ENCODE results near the gene PATE2. TPM values are rescaled to one million over a fixed set of nuclear protein-coding genes. Genes with fewer than 3 reads are reported as not detected.

PATE2 gene
- total RNA-seq, 1 donor from 2014 or later: not detected

- intact Hi-C loops (cut with DNase I): no loop called here
- DNase-seq (ENCODE audit: missing footprints) (no peak), ATAC-seq (no peak)
Observed at GRCh38 chr11:125740617-125741016, 38.0 kb downstream of the PATE2 start.

GRCh38 chr11:125728969-125729368 lies 49.7 kb downstream of the PATE2 start:
- ATAC-seq (no peak), DNase-seq (ENCODE audit: missing footprints) (no peak)
- intact Hi-C loops (cut with DNase I): no loop called here

Other genes with a start within 250 kb of the PATE2 start
- gene EI24, start 209.4 kb downstream of the PATE2 start, total RNA-seq: 58.1 TPM
- 61.2 TPM for gene STT3A, start 186.0 kb downstream of the PATE2 start, total RNA-seq
- gene CHEK1, start 153.7 kb downstream of the PATE2 start, total RNA-seq: 2.0 TPM
- not detected for gene ACRV1, start 98.0 kb downstream of the PATE2 start, total RNA-seq
- gene PATE1, start 32.5 kb downstream of the PATE2 start, total RNA-seq: not detected
- not detected for gene PATE3, start 9.3 kb upstream of the PATE2 start, total RNA-seq
- not detected for gene PATE4, start 54.5 kb upstream of the PATE2 start, total RNA-seq
- 5.0 TPM for gene HYLS1, start 108.8 kb upstream of the PATE2 start, total RNA-seq
- gene PUS3, start 124.4 kb upstream of the PATE2 start, total RNA-seq: 8.1 TPM
- not detected for gene DDX25, start 125.7 kb upstream of the PATE2 start, total RNA-seq
- gene VSIG10L2, start 167.2 kb upstream of the PATE2 start, total RNA-seq: 0.30 TPM

Data from Right ventricle myocardium inferior (tissue), 1 donor.